GM10248 (cell line): ENCODE measurements around the gene MEF2D.

Experiments
- CTCF ChIA-PET: fragments of 300-600 bp; sonication (Branson Sonifier 250); formaldehyde crosslinking; extraction: SDS; loops from one replicate; lab custom pipeline; 2021; ENCODE audit warnings: antibody characterized with exemption; lab: Yijun Ruan, JAX
- POLR2A ChIA-PET: fragments of 350-650 bp; sonication (Branson Sonifier 250); formaldehyde crosslinking; extraction: SDS; loops from one replicate; lab custom pipeline; 2020; ENCODE audit warnings: antibody characterized with exemption; lab: Yijun Ruan, JAX
- DNase-seq: peaks from one replicate; pipeline ENCODE4 v3.0.0; 2012; ENCODE audit errors: extremely low spot score
- TF ChIP-seq, protein P1 (sequence below): IDR thresholded peaks from 2 replicates; pipeline ENCODE4 v1.5.1; 2012; ENCODE audit warnings: mild to moderate bottlenecking, low read depth; ENCODE audit errors: extremely low read depth, missing control alignments, control extremely low read depth

MEF2D gene

DNA sequence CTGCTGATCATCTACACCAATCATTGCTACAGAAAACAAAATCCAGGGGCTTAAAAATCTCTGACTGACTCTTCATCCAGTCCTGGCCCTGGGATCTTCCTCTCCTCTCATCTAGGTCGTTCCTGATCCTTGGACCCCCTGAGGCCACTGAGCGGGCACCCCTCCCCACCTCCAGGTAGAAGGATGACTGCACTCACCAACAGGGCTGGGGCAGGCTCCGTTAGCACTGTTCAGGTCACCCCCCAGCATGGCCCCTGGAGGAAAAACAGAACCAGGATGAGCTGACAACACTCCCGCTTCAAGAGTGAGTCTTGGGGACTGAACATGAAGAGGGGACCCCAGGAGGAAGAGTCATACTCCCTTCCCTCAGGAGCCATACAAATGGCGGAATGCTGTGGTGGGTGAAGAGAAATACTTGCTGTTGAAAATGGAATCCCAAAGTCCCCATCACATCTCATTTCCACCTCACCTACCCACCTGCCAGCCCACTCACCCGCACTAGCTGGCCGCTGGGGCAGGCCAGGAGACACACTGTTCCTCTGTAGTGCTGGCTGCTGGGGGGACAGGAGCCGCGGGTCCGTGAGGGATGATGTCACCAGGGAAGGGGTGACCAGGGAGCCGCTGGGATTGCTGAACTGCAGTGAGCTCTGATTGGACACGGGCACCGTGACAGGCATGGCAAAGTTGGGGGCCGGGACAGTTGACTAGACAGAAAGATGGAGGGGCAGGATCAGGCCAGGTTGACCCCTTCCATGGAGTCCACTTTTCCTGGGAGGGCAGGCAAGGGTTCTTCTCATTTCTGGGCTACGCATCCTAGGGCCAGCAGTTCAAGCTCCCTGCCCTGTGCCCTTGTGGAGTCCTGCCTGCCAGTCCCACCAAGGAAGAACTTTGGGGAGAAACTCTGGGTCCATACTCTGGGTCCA lies 21.2 kb downstream of the MEF2D start:
- TF ChIP-seq, protein P1, sequence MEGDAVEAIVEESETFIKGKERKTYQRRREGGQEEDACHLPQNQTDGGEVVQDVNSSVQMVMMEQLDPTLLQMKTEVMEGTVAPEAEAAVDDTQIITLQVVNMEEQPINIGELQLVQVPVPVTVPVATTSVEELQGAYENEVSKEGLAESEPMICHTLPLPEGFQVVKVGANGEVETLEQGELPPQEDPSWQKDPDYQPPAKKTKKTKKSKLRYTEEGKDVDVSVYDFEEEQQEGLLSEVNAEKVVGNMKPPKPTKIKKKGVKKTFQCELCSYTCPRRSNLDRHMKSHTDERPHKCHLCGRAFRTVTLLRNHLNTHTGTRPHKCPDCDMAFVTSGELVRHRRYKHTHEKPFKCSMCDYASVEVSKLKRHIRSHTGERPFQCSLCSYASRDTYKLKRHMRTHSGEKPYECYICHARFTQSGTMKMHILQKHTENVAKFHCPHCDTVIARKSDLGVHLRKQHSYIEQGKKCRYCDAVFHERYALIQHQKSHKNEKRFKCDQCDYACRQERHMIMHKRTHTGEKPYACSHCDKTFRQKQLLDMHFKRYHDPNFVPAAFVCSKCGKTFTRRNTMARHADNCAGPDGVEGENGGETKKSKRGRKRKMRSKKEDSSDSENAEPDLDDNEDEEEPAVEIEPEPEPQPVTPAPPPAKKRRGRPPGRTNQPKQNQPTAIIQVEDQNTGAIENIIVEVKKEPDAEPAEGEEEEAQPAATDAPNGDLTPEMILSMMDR = no peak
- ChIA-PET POLR2A (interaction anchor here (1.9 kb wide), 1 partner anchor 22 kb away, joined by 15 read pairs; the partner anchor contains the start of gene MEF2D), CTCF (interaction anchor here (1.6 to 15.5 kb wide), 6 partner anchors 10 to 133 kb away, joined by 6 to 373 read pairs (median 26); partner anchors contain the start of gene MEF2D)
- no peak for DNase-seq

DNA sequence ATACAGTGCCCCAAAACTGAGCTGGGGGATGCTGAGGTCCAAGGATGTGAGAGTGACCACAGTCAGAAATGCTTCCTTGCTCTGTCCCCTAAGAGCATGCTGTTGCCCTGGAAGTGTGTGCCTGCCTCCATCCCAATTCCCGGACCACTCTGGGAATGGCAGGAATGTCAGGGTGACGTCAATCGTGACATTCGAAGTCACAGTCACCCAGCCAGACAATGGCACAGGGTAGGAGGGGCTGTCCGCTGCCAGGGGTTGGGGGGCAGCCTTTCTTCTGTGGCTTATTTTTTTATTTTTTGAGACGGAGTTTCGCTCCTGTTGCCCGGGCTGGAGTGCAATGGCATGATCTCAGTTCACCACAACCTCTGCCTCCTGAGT lies 22.3 kb downstream of the MEF2D start:
- ChIA-PET CTCF (interaction anchor here (1.5 to 3.2 kb wide), 2 partner anchors 23 to 91 kb away, joined by 3 to 9 read pairs; partner anchors contain the start of gene MEF2D), POLR2A (no interaction called here)
- DNase-seq = no peak
- TF ChIP-seq, protein P1 = no peak

DNA sequence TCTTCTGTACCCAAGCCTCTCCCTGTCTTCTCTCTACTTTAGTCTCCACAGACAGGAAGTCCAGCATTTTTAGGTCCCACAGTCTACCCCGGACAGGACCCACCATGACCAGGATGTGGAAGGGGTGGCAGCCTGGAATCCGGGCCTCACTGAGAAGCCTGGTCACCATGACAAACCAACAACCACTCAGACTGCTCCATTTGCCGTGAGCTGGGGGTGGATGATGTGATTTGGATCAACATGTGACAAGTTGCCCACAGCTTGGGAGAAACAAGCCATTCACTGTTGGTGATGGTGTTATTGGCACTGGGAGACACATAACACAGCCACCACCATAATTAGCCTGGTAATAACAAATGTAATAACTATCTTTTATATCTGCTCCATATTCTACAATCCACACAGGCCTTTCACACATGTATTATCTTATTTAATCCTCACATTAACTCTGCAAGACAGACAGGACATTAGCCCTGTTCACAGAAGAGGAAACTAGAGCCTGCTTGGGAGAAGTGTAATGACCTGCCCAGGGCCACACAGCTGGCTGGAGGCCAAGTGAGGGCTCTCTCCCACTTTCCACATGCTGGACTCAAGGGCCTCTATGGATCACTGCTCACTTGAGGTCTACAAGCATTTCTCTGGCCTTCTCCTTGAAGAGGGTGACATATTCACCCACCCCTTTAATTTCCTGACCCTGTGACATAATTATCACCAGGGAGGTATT lies 22.9 kb downstream of the MEF2D start:
- no peak for DNase-seq
- ChIA-PET POLR2A (no interaction called here), CTCF (interaction anchor here (1.0 to 3.2 kb wide), 5 partner anchors 12 to 131 kb away, joined by 3 to 9 read pairs (median 7); partner anchors contain the start of gene MEF2D)
- TF ChIP-seq, protein P1 = no peak

DNA sequence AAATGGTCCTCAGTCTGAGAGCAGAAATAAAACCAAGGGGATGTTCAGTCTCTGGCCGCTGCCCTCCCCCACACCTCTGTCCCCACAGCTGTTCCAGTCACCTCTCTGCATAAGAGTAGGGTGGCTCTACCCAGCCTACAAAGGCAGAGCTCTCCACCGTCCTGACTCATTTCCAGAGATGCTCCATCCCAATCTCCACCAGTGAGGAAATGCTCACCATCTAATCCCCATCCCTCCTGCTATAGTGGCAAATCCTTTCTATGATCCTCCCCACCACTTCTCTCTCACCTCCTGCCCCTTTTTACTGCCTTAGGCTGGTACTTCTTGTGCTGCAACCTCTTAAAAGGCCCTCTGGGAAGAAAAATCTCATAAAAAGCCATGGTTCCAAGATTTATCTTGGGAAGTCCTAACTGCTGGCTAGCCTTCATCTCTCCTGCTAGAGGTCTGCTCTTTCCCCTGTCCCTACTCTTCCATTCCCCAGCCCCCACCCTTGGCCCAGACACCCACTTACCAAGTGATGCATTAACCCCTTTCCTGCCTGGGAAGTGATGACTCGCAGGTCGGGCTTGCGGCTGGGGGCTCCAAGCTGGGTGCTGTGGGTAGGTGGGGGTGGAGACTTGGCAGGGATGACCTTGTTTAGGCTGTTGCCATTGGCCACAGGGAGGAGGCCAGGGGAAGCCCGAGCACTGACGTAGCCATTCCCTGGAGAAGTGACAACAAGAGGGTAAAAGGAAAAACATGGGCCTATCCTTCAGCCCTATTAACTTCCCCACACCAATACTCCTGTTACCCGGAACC lies 23.9 kb downstream of the MEF2D start:
- CTCF ChIA-PET = interaction anchor here (1.0 to 3.2 kb wide), 5 partner anchors 11 to 132 kb away, joined by 3 to 9 read pairs (median 7); partner anchors contain the start of gene MEF2D
- TF ChIP-seq, protein P1 = no peak
- POLR2A ChIA-PET = interaction anchor here (1.4 kb wide), 1 partner anchor 9 kb away, joined by 3 read pairs; no protein-coding TSS in a partner anchor
- DNase-seq = no peak

DNA sequence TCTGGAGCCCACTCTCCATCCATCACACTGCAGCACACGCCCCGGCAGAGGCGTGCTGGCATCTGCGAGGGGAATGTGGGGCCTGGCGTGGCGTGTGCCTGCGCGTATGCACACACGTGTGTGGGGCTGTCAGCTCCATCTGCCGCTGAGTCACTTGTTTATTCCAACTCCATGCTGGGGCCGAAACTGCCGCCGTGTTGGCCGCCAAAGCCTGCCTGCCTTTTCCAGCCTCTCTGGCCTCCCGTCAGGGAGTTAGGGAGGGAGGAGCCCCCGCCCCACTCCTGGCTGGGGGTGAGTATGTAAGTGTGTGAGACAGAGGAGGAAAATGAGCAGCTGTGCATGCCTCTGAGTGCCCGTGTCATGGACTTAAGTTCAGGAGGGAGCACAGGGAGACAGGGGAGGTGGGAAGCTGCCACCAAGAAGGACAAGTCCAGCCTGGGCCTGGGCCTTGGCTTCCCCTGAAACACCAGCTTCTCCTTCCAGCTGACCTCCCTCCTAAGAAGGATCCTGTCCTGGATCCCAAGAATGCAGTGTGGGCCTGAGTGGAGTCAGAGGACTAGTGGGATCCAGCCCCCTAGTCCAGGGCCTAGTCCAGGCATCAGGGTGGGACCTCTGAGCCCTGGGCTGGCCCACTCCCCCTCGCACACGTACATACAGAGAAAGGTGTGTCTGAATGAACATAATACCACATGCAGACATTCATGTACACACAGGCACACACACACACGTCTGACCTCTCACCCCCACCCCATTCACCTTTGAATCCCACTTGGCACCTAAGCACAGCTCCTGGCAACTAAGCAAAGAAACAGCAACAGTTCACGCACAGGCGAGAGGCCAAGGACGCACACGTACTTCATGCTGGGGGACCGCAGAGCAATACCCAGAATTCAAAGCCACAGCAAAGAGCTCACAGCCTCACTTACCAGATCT lies 24.7 kb downstream of the MEF2D start:
- ChIA-PET POLR2A (interaction anchor here (1.4 kb wide), 1 partner anchor 10 kb away, joined by 3 read pairs; no protein-coding TSS in a partner anchor), CTCF (interaction anchor here (0.7 to 3.2 kb wide), 3 partner anchors 11 to 133 kb away, joined by 3 to 9 read pairs (median 8); partner anchors contain the start of gene MEF2D)
- TF ChIP-seq, protein P1 = no peak
- no peak for DNase-seq
